ENCODE data around the gene TLN1. TPM values are rescaled to one million over a fixed set of nuclear protein-coding genes. Genes with fewer than 3 reads are reported as not detected.

Gene TLN1
- total and polyA plus RNA-seq, 2 of the 4 experiments (the other 2 are of a cell fraction) = 228 to 346 TPM

DNA sequence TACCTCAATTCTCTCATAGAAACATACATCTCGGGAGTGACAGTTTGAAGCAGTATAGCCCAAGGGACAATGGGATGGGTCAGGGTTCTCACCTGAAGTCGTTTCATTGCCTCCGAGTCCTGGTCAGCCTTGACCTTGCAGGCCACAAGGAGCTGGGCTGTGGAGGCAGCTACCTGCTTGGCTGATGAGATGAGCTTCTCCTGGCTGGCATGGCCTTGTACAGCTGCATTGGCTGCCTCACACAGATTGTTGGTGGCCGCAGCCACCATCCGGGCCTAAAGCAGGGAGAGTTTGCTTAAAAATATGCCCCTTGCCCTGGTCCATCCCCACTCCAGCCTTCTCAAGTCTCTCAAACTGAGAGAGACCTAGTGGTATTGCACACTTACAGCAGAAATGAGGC is 33.8 kb downstream of the TLN1 start:
- ChIA-PET CTCF (no interaction called here), POLR2A (ENCODE audit: unreplicated experiment) (no interaction called here)
- H3K23ac ChIP-seq (ENCODE audit: low read depth, low read length) = no peak overlapping the region
- TF ChIP-seq, protein P1, sequence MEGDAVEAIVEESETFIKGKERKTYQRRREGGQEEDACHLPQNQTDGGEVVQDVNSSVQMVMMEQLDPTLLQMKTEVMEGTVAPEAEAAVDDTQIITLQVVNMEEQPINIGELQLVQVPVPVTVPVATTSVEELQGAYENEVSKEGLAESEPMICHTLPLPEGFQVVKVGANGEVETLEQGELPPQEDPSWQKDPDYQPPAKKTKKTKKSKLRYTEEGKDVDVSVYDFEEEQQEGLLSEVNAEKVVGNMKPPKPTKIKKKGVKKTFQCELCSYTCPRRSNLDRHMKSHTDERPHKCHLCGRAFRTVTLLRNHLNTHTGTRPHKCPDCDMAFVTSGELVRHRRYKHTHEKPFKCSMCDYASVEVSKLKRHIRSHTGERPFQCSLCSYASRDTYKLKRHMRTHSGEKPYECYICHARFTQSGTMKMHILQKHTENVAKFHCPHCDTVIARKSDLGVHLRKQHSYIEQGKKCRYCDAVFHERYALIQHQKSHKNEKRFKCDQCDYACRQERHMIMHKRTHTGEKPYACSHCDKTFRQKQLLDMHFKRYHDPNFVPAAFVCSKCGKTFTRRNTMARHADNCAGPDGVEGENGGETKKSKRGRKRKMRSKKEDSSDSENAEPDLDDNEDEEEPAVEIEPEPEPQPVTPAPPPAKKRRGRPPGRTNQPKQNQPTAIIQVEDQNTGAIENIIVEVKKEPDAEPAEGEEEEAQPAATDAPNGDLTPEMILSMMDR (conservative IDR thresholded peaks at IDR 0.05; ENCODE audit: low read depth, low read length) = no peak
- TF ChIP-seq, protein P2, sequence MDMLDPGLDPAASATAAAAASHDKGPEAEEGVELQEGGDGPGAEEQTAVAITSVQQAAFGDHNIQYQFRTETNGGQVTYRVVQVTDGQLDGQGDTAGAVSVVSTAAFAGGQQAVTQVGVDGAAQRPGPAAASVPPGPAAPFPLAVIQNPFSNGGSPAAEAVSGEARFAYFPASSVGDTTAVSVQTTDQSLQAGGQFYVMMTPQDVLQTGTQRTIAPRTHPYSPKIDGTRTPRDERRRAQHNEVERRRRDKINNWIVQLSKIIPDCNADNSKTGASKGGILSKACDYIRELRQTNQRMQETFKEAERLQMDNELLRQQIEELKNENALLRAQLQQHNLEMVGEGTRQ (IDR thresholded peaks at IDR 0.05; ENCODE audit: low read depth, low read length) = no peak
- TF ChIP-seq POLR2A (IDR thresholded peaks at IDR 0.05; ENCODE audit: low read depth, low read length) (no peak), CHD1 (IDR thresholded peaks at IDR 0.05; ENCODE audit: low read depth, low read length) (no peak), RAD21 (IDR thresholded peaks at IDR 0.05; ENCODE audit: low read length) (no peak), MXI1 (IDR thresholded peaks at IDR 0.05; ENCODE audit: borderline replicate concordance, low read depth, low read length) (no peak), RFX5 (IDR thresholded peaks at IDR 0.05; ENCODE audit: low read depth, low read length) (no peak), NFE2L2 (IDR thresholded peaks at IDR 0.05; ENCODE audit: low read depth, low read length) (no peak), FOS (IDR thresholded peaks at IDR 0.05; ENCODE audit: low read depth, low read length) (no peak), SMC3 (IDR thresholded peaks at IDR 0.05; ENCODE audit: low read depth, low read length) (no peak), BHLHE40 (IDR thresholded peaks at IDR 0.05; ENCODE audit: low read depth, low read length) (no peak), MAFK (IDR thresholded peaks at IDR 0.05; ENCODE audit: low read depth, low read length) (no peak), MAZ (IDR thresholded peaks at IDR 0.05; ENCODE audit: borderline replicate concordance, low read depth, low read length) (no peak), RCOR1 (IDR thresholded peaks at IDR 0.05; ENCODE audit: insufficient replicate concordance, low read length) (no peak), CEBPB (IDR thresholded peaks at IDR 0.05; ENCODE audit: low read depth, low read length) (no peak)
- TF ChIP-seq, protein P3, sequence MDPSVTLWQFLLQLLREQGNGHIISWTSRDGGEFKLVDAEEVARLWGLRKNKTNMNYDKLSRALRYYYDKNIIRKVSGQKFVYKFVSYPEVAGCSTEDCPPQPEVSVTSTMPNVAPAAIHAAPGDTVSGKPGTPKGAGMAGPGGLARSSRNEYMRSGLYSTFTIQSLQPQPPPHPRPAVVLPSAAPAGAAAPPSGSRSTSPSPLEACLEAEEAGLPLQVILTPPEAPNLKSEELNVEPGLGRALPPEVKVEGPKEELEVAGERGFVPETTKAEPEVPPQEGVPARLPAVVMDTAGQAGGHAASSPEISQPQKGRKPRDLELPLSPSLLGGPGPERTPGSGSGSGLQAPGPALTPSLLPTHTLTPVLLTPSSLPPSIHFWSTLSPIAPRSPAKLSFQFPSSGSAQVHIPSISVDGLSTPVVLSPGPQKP (IDR thresholded peaks at IDR 0.05; ENCODE audit: borderline replicate concordance, low read depth, low read length) = no peak
- H3K18ac ChIP-seq (ENCODE audit: low read depth, low read length) = no peak overlapping the region
- H3K79me1 ChIP-seq (ENCODE audit: low read depth in 1 of 2, low read length in 2 of 2) = peaks cover 21 to 53% of the 10 kb centered on the region in 2 experiments
- no peak overlapping the region for H2AFZ ChIP-seq (replicated peaks; ENCODE audit: low read length, poor library complexity)
- peaks cover 69% of the 10 kb centered on the region for H3K36me3 ChIP-seq (ENCODE audit: control insufficient read depth, insufficient read depth, low read length)
- peaks cover 5% of the 10 kb centered on the region; the same call in 1 of the 2 replicates for H3K4me1 ChIP-seq (ENCODE audit: control insufficient read depth, insufficient read depth, low read length)
- ATAC-seq (ENCODE audit: low read depth) (no peak), DNase-seq (no peak)
- WGBS, 2 experiments (ENCODE audit: extremely low coverage in 2 of 2, insufficient read length in 1 of 2) = 100% methylated on average over 4 of the region's 5 CpGs; no CpG with 5 or more reads in 1 of the 2 experiments
- peaks cover 22% of the 10 kb centered on the region for H4K20me1 ChIP-seq (ENCODE audit: insufficient read depth, low read length)
- no peak overlapping the region for H2BK120ac ChIP-seq (ENCODE audit: low read depth, low read length)
- H4K8ac ChIP-seq (ENCODE audit: low read depth in 2 of 2, low read length in 2 of 2) = no peak overlapping the region
- no peak overlapping the region for H2BK5ac ChIP-seq (ENCODE audit: low read depth, low read length, poor library complexity, severe bottlenecking)
- no peak overlapping the region for H2BK20ac ChIP-seq (ENCODE audit: low read depth, low read length)
- H3K4ac ChIP-seq (ENCODE audit: low read depth, low read length) = no peak overlapping the region
- H3K4me3 ChIP-seq (ENCODE audit: insufficient read depth, low read depth, low read length) = no peak overlapping the region
- H2AK9ac ChIP-seq (replicated peaks; ENCODE audit: low read depth, low read length, poor library complexity) = no peak overlapping the region
- no peak overlapping the region for H3K27ac ChIP-seq (ENCODE audit: insufficient read depth, low read length)
- no peaks in the 10 kb centered on the region for H3K27me3 ChIP-seq (ENCODE audit: control insufficient read depth, insufficient read depth, low read length)
- H2BK15ac ChIP-seq (ENCODE audit: low read depth, low read length) = no peak overlapping the region
- no peak overlapping the region for H3K14ac ChIP-seq (replicated peaks; ENCODE audit: low read depth, low read length)
- H4K91ac ChIP-seq (ENCODE audit: insufficient read depth, low read depth, low read length) = no peak overlapping the region
- intact Hi-C loops (cut with micrococcal nuclease) = no loop called here
- H3K9ac ChIP-seq (ENCODE audit: low read depth, low read length) = no peak overlapping the region
- H2AK5ac ChIP-seq (ENCODE audit: low read depth, low read length) = no peak overlapping the region
- H3K56ac ChIP-seq (ENCODE audit: extremely low read depth, insufficient read depth, low read length) = no peak overlapping the region
- dilution Hi-C loops (cut with HindIII; ENCODE audit: low sequenced_read_pairs, unreplicated experiment) = no loop called here
- H3K9me1 ChIP-seq (ENCODE audit: insufficient read depth, low read length) = peaks cover 10% of the 10 kb centered on the region
- H3K9me3 ChIP-seq (ENCODE audit: control insufficient read depth, insufficient read depth, low read length) = no peaks in the 10 kb centered on the region
- H4K5ac ChIP-seq (ENCODE audit: low read depth, low read length) = no peak overlapping the region
- in situ Hi-C loops (cut with MboI; ENCODE audit: low sequenced_read_pairs) = no loop called here
- BruUV-seq (replicated peaks) = no TSS peak
- no peak overlapping the region for H3K4me2 ChIP-seq (ENCODE audit: low read depth, low read length)
